HG03469 (cell line): Measurements from ENCODE around the gene SYNJ1.

ENCODE experiments used
- ATAC-seq: cut with Tn5 transposase; IDR thresholded peaks from one replicate; pipeline ENCODE4 v1.9.1; 2021; ENCODE audit warnings: mild to moderate bottlenecking, moderate library complexity, moderate number of reproducible peaks; ENCODE audit not compliant: unreplicated experiment

SYNJ1 gene

GRCh38 chr21:32584472-32584871 is 143.3 kb downstream of the SYNJ1 start:
- no peak for ATAC-seq

- no peak for ATAC-seq
Measured at GRCh38 chr21:32581732-32582131, 146.1 kb downstream of the SYNJ1 start.

GRCh38 chr21:32580949-32581348 is 146.9 kb downstream of the SYNJ1 start:
- no peak for ATAC-seq
